Transverse colon (tissue), 4 donors: ENCODE results near the gene CCT8L2. TPM values are rescaled to one million over a fixed set of nuclear protein-coding genes. Genes with fewer than 3 reads are reported as not detected.
"Not testable (repeated sequence)": the region's sequence is repeated elsewhere in the genome, so short reads cannot be mapped to it uniquely, and the experiment has no call there.

Experiments used
- DNase-seq: peaks from one replicate; pipeline ENCODE4 v3.0.0-alpha.2; 2019
- H3K27ac ChIP-seq, 4 donors: fragments of 200-600 bp; sonication (generic); 2 replicates each; pipeline ENCODE4 v1.5.1; 2016 to 2018; ENCODE audit warnings: inconsistent platforms in 4 of 4
- H3K27me3 ChIP-seq: fragments of 200-600 bp; sonication (generic); 2 replicates; pipeline ENCODE4 v1.5.1; 2017; ENCODE audit warnings: inconsistent platforms
- H3K36me3 ChIP-seq, 4 donors: fragments of 200-600 bp; sonication (generic); 2 replicates each; pipeline ENCODE4 v1.5.1; 2017 to 2019; ENCODE audit warnings: inconsistent platforms in 4 of 4
- H3K4me1 ChIP-seq, 4 donors: fragments of 200-600 bp; sonication (generic); 2 replicates each; pipeline ENCODE4 v1.5.1; 2017 to 2020; ENCODE audit warnings: inconsistent platforms in 4 of 4
- H3K4me3 ChIP-seq, 4 donors: fragments of 200-600 bp; sonication (generic); 1 replicate in 1 of 4; 2 replicates in 3 of 4; pipeline versions ENCODE4 v1.5.1 to v1.6.1; 2017 to 2019; ENCODE audit warnings: inconsistent platforms in 4 of 4
- H3K9me3 ChIP-seq, 2 donors: fragments of 200-600 bp; sonication (generic); 2 replicates each; pipeline ENCODE4 v1.5.1; 2017 to 2019; ENCODE audit warnings: inconsistent platforms in 2 of 2
- CTCF ChIP-seq, 5 experiments: fragments of 200-600 bp in 3 of 5; fragments of 450-650 bp in 2 of 5; sonication (generic) in 3 of 5; IDR thresholded peaks; 1 replicate in 2 of 5; 2 replicates in 3 of 5; pipeline ENCODE4 v1.5.1; 2016 to 2017; ENCODE audit warnings: antibody characterized with exemption in 5 of 5, inconsistent platforms in 3 of 5, mild to moderate bottlenecking in 2 of 5, moderate library complexity in 1 of 5
- EP300 ChIP-seq: sonication (generic); formaldehyde crosslinking; IDR thresholded peaks from one replicate; pipeline ENCODE4 v1.6.1; 2017; ENCODE audit warnings: antibody characterized with exemption, low read depth
- POLR2A ChIP-seq: fragments of 450-650 bp; IDR thresholded peaks from one replicate; pipeline ENCODE4 v1.6.1; 2016; ENCODE audit warnings: antibody characterized with exemption, mild to moderate bottlenecking, moderate library complexity
- POLR2AphosphoS5 ChIP-seq, 3 donors: sonication (generic); formaldehyde crosslinking; IDR thresholded peaks; one replicate each; pipeline ENCODE4 v1.6.1; 2016; ENCODE audit warnings: antibody characterized with exemption in 3 of 3
- WGBS, 2 donors: methylation state at CpG; one replicate each; pipeline ENCODE4 v1.1.5; 2018; ENCODE audit warnings: low coverage in 1 of 2; 5-methylcytosine and 5-hydroxymethylcytosine counted together
- in situ Hi-C, 4 donors: fragments of 200-750 bp; cut with MboI; loops; one replicate each; pipeline versions ENCODE4 v1.15.0 to v1.15.1; 2017; ENCODE audit warnings: low sequenced_read_pairs in 3 of 4, low pct_ligation_motif_present in 1 of 4, low pct_unique_long_range_greater_than_20kb in 1 of 4
- intact Hi-C: fragments of 100-400 bp; cut with DNase I; formaldehyde crosslinking; loops from one replicate; pipeline ENCODE4 v1.15.1; 2023; ENCODE audit warnings: low total_unique reads
- total RNA-seq, 4 donors: library from RNA; depleted of rRNA; stranded (reverse); fragments of >200 nt; gene quantifications; one replicate each; pipeline ENCODE4 v1.1.0, GENCODE V29; 2016

The CCT8L2 gene
- total RNA-seq, 4 donors from 2014 or later, result not detected

DNA sequence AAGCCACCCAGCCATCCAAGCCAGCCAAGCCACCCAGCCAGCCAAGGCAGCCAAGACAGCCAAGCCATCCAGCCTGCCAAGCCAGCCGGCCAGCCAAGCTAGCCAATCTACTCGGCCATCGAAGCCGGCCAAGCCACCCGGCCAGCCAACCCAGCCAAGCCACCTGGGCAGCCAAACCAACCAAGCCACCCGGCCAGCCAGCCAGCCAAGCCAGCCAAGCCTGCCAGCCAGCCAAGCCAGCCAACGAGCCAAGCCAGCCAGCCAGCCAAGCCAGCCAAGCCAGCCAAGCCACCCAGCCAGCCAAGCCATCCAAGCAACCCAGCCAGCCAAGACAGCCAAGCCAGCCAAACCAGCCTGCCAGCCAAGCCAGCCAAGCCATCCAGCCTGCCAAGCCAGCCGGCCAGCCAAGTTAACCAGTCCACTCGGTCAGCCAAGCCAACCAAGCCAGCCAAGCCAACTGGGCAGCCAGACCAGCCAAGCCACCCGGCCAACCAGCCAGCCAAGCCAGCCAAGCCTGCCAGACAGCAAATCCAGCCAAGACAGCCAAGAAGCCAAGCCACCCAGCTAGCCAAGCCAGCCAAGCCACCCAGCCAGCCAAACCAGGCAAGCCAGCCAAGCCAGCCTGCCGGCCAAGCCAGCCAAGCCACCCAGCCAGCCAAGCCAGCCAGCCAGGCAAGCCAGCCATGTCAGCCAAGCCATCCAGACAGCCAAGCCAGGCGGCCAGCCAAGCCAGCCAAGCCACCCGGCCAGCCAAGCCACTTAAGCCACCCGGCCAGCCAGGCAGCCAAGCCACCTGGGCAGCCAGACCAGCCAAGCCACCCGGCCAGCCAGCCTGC is 26.8 kb downstream of the CCT8L2 start:
- DNase-seq, H3K27ac ChIP-seq, H3K27me3 ChIP-seq, H3K36me3 ChIP-seq, in situ Hi-C loops, H3K4me3 ChIP-seq, intact Hi-C loops, H3K4me1 ChIP-seq, H3K9me3 ChIP-seq: not testable (repeated sequence)
- WGBS, 2 donors, result 77% methylated on average over 12 of the region's 15 CpGs; no CpG with 5 or more reads in 1 of the 2 donors

- H3K9me3 ChIP-seq, DNase-seq, H3K27ac ChIP-seq, H3K27me3 ChIP-seq, intact Hi-C loops, in situ Hi-C loops, H3K36me3 ChIP-seq, H3K4me1 ChIP-seq, H3K4me3 ChIP-seq: not testable (repeated sequence)
- WGBS, 2 donors, result 79% methylated on average over 6 of the region's 6 CpGs; no CpG with 5 or more reads in 1 of the 2 donors
These were observed 27.6 kb downstream of the CCT8L2 start for GRCh38 chr22:16564837-16565584.

- Histone ChIP-seq H3K4me3 (no peak overlapping the region), H3K27me3 (no peaks in the 10 kb centered on the region), H3K27ac (no peak overlapping the region), H3K9me3 (no peaks in the 10 kb centered on the region), H3K4me1 (no peaks in the 10 kb centered on the region), H3K36me3 (no peaks in the 10 kb centered on the region)
- in situ Hi-C loops (no loop called here), intact Hi-C loops (no loop called here)
- WGBS, 2 donors, result 76% methylated on average over 10 of the region's 14 CpGs; no CpG with 5 or more reads in 1 of the 2 donors
- DNase-seq, result no peak
- TF ChIP-seq POLR2A (no peak), POLR2AphosphoS5 (IDR thresholded peaks at IDR 0.05) (no peak), EP300 (no peak), CTCF (IDR thresholded peaks at IDR 0.05) (no peak)
These were observed 28.8 kb downstream of the CCT8L2 start for GRCh38 chr22:16563555-16564520.

GRCh38 chr22:16562711-16563554 is 29.7 kb downstream of the CCT8L2 start:
- in situ Hi-C loops, result no loop called here
- H3K27me3 ChIP-seq, result no peaks in the 10 kb centered on the region
- no peak overlapping the region for H3K4me3 ChIP-seq
- 57% methylated on average over 1 of the region's 4 CpGs; no CpG with 5 or more reads in 1 of the 2 donors for WGBS, 2 donors
- no peak for DNase-seq
- no peak overlapping the region for H3K27ac ChIP-seq
- H3K9me3 ChIP-seq, result no peaks in the 10 kb centered on the region
- H3K36me3 ChIP-seq, result no peaks in the 10 kb centered on the region
- H3K4me1 ChIP-seq, result no peaks in the 10 kb centered on the region
- TF ChIP-seq EP300, result no peak
- intact Hi-C loops, result no loop called here

DNA sequence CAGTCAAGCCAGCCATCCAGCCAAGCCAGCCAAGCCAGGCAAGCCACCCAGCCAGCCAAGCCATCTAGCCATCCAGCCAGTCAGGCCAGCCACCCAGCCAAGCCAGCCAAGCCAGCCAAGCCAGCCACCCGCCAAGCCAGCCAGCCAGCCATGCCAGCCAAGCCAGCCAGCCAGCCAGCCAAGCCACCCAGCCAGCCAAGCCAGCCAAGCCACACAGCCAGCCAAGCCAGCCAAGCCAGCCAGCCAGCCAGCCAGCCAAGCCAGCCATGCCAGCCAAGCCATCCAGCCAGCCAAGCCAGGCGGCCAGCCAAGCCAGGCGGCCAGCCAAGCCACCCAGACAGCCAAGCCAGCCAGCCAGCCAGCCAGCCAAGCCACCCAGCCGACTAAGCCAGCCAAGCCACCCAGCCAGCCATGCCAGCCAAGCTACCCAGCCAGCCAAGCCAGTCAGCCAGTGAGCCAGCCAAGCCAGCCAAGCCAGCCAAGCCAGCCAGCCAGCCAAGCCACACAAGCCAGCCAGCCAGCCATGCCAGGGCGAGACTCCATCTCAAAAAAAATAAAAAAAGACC is 31.4 kb downstream of the CCT8L2 start:
- H3K27ac ChIP-seq, DNase-seq, H3K36me3 ChIP-seq, H3K4me3 ChIP-seq, H3K4me1 ChIP-seq, H3K27me3 ChIP-seq, intact Hi-C loops, H3K9me3 ChIP-seq, in situ Hi-C loops: not testable (repeated sequence)
- 72% methylated on average over 3 of the region's 5 CpGs; no CpG with 5 or more reads in 1 of the 2 donors for WGBS, 2 donors

DNA sequence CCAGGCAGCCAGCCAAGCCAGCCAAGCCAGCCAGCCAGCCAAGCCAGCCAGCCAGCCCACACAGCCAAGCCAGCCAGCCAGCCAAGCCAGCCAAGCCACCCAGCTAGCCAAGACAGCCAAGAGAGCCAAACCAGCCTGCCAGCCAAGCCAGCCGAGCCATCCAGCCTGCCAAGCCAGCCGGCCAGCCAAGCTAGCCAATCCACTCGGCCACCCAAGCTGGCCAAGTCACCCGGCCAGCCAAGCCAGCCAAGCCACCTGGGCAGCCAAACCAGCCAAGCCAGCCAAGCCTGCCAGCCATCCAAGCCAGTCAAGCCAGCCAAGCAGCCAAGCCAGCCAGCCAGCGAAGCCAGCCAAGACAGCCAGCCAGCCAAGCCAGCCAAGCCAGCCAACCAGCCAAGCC is 32.0 kb downstream of the CCT8L2 start:
- H3K4me1 ChIP-seq, DNase-seq, H3K27ac ChIP-seq, intact Hi-C loops, H3K27me3 ChIP-seq, H3K36me3 ChIP-seq, H3K4me3 ChIP-seq, H3K9me3 ChIP-seq, in situ Hi-C loops: not testable (repeated sequence)
- 78% methylated on average over 3 of the region's 5 CpGs; no CpG with 5 or more reads in 1 of the 2 donors for WGBS, 2 donors

DNA sequence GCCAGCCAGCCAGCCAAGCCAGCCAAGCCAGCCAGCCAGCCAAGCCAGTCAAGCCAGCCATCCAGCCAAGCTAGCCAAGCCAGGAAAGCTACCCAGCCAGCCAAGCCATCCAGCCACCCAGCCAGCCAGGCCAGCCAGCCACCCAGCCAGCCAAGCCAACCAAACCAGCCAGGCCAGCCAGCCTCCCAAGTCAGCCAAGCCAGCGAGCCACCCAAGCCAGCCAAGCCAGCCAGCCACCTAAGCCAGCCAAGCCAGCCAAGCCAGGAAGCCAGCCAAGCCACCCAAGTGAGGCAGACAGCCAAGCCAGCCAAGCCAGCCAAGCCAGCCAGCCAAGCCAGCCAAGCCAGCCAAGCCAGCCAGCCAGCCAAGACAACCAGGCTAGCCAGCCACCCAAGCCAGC is 32.6 kb downstream of the CCT8L2 start:
- intact Hi-C loops, H3K27me3 ChIP-seq, H3K27ac ChIP-seq, in situ Hi-C loops, H3K36me3 ChIP-seq, H3K4me3 ChIP-seq, H3K9me3 ChIP-seq, DNase-seq, H3K4me1 ChIP-seq: not testable (repeated sequence)
- WGBS, 2 donors, result 57% methylated on average over 1 of the region's 1 CpG; no CpG with 5 or more reads in 1 of the 2 donors
